Nephron (organoid): ENCODE results near the gene DGKZ.

ENCODE experiments used
- H3K27ac Mint-ChIP-seq, 3 experiments: 2 replicates each; pipeline ENCODE4 v1.8.0; 2020; ENCODE audit warnings: mixed read lengths in 3 of 3, mild to moderate bottlenecking in 2 of 3, moderate library complexity in 1 of 3
- H3K27me3 Mint-ChIP-seq: 2 replicates; pipeline ENCODE4 v1.8.0; 2021; ENCODE audit warnings: low read depth, mild to moderate bottlenecking, moderate library complexity, mixed read lengths
- H3K36me3 Mint-ChIP-seq: 2 replicates; pipeline ENCODE4 v1.8.0; 2020; ENCODE audit warnings: low read depth, mixed read lengths
- H3K4me1 Mint-ChIP-seq: 2 replicates; pipeline ENCODE4 v1.8.0; 2020; ENCODE audit warnings: mixed read lengths
- H3K4me3 Mint-ChIP-seq, 3 experiments: 2 replicates each; pipeline ENCODE4 v1.8.0; 2020; ENCODE audit warnings: mild to moderate bottlenecking in 3 of 3, mixed read lengths in 3 of 3, moderate library complexity in 2 of 3
- H3K9me3 Mint-ChIP-seq: 2 replicates; pipeline ENCODE4 v1.8.0; 2020; ENCODE audit warnings: mixed read lengths
- CTCF ChIP-seq, 3 experiments: fragments of 200-600 bp; sonication (generic); IDR thresholded peaks; one replicate each; pipeline ENCODE4 v1.5.0; 2021; ENCODE audit warnings: antibody characterized with exemption in 3 of 3; ENCODE audit not compliant: unreplicated experiment in 3 of 3

DGKZ gene

GRCh38 chr11:46334211-46334610, 13.1 kb upstream of the DGKZ start:
- H3K27me3 Mint-ChIP-seq: peaks cover 65% of the 10 kb centered on the region
- no peak for TF ChIP-seq CTCF (IDR thresholded peaks at IDR 0.05; ENCODE audit: unreplicated experiment in 3 of 3)
- H3K27ac Mint-ChIP-seq: no peak overlapping the region
- no peaks in the 10 kb centered on the region for H3K36me3 Mint-ChIP-seq
- H3K4me1 Mint-ChIP-seq: peaks cover 40% of the 10 kb centered on the region
- no peaks in the 10 kb centered on the region for H3K9me3 Mint-ChIP-seq
- H3K4me3 Mint-ChIP-seq: peak overlapping the region; percentile 25 to 46 (median 33)

DNA sequence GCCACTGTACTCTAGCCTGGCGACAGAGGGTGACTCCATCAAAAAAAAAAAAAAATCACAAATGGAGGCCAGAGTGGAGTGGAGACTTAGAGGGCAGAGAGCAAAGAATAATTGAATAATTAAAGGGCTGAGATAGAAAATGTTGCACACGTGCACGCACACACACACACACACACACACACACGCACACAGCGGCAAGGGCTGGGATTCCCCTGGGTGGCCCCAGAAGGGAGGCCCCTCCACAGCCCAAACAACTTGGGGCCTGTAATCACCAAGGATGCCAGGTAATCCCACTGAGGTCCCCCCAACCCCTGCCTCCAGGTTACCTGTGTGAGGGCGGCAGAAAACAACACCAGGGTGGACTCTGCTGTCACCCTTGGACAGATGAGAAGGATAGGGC, 12.0 kb upstream of the DGKZ start:
- TF ChIP-seq CTCF (IDR thresholded peaks at IDR 0.05; ENCODE audit: unreplicated experiment in 3 of 3): no peak
- no peak overlapping the region for H3K27ac Mint-ChIP-seq
- H3K4me3 Mint-ChIP-seq: no peak overlapping the region
- no peaks in the 10 kb centered on the region for H3K36me3 Mint-ChIP-seq
- H3K4me1 Mint-ChIP-seq: peaks cover 42% of the 10 kb centered on the region
- H3K27me3 Mint-ChIP-seq: peaks cover 55% of the 10 kb centered on the region
- H3K9me3 Mint-ChIP-seq: no peaks in the 10 kb centered on the region

DNA sequence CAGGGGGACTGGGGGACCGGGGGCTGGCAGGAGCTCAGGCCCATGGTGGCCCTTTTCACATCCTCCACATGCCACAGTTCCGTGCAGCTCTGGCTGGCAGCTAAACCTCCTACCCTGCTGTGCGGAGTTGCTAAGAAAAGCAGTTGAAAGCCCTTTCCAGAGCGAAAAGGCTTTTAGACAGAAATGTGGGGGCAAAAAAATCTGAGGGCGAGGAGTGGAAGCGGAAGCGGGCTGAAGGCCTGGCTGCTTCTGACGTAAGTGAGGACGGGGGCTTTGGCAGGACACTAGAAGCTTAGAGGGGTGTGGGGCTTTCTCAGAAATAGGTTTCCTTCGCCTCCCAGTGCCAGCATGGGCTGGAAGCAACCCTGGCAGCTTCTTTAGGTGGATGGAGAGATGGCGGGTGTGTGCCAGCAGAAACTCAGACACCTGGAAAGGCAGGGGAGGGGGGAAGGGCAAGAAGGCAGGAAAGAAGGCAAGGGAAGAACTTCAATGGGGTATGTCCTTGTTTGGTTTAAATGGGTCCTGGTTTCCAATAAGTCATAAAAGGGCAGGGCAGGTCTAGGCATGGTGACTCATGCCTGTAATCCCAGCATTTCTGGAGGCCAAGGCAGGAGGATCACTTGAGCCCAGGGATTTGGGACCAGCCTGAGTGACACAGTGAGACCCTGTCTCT, 11.2 kb upstream of the DGKZ start:
- no peaks in the 10 kb centered on the region for H3K9me3 Mint-ChIP-seq
- peaks cover 36% of the 10 kb centered on the region for H3K4me1 Mint-ChIP-seq
- no peaks in the 10 kb centered on the region for H3K36me3 Mint-ChIP-seq
- no peak for TF ChIP-seq CTCF (IDR thresholded peaks at IDR 0.05; ENCODE audit: unreplicated experiment in 3 of 3)
- H3K27me3 Mint-ChIP-seq: peaks cover 50% of the 10 kb centered on the region
- peak overlapping the region in 1 of 3 experiments; percentile 5 for H3K4me3 Mint-ChIP-seq
- H3K27ac Mint-ChIP-seq: peak overlapping the region in 2 of 3 experiments; percentile 40 to 44

- no peaks in the 10 kb centered on the region for H3K9me3 Mint-ChIP-seq
- H3K4me1 Mint-ChIP-seq: peaks cover 36% of the 10 kb centered on the region
- TF ChIP-seq CTCF (IDR thresholded peaks at IDR 0.05; ENCODE audit: unreplicated experiment in 3 of 3): no peak
- H3K4me3 Mint-ChIP-seq: no peak overlapping the region
- H3K27me3 Mint-ChIP-seq: peaks cover 43% of the 10 kb centered on the region
- H3K36me3 Mint-ChIP-seq: no peaks in the 10 kb centered on the region
- H3K27ac Mint-ChIP-seq: no peak overlapping the region
These were observed 10.6 kb upstream of the DGKZ start for GRCh38 chr11:46336563-46337180.

- H3K9me3 Mint-ChIP-seq: no peaks in the 10 kb centered on the region
- H3K4me1 Mint-ChIP-seq: peaks cover 43% of the 10 kb centered on the region
- no peak overlapping the region for H3K27ac Mint-ChIP-seq
- peaks cover 35% of the 10 kb centered on the region for H3K27me3 Mint-ChIP-seq
- peak overlapping the region in 1 of 3 experiments; percentile 15 for H3K4me3 Mint-ChIP-seq
- TF ChIP-seq CTCF (IDR thresholded peaks at IDR 0.05; ENCODE audit: unreplicated experiment in 3 of 3): no peak
- no peaks in the 10 kb centered on the region for H3K36me3 Mint-ChIP-seq
These were observed 9.5 kb upstream of the DGKZ start for GRCh38 chr11:46337626-46338345.
